KG1 (cell line): ENCODE data around the gene ARID1A.
"Not testable (repeated sequence)": the region's sequence is repeated elsewhere in the genome, so short reads cannot be mapped to it uniquely, and the experiment has no call there.

Experiments
- DNase-seq: peaks from one replicate; lab custom pipeline; 2025; lab: John Stamatoyannopoulos, UW

ARID1A gene

DNA sequence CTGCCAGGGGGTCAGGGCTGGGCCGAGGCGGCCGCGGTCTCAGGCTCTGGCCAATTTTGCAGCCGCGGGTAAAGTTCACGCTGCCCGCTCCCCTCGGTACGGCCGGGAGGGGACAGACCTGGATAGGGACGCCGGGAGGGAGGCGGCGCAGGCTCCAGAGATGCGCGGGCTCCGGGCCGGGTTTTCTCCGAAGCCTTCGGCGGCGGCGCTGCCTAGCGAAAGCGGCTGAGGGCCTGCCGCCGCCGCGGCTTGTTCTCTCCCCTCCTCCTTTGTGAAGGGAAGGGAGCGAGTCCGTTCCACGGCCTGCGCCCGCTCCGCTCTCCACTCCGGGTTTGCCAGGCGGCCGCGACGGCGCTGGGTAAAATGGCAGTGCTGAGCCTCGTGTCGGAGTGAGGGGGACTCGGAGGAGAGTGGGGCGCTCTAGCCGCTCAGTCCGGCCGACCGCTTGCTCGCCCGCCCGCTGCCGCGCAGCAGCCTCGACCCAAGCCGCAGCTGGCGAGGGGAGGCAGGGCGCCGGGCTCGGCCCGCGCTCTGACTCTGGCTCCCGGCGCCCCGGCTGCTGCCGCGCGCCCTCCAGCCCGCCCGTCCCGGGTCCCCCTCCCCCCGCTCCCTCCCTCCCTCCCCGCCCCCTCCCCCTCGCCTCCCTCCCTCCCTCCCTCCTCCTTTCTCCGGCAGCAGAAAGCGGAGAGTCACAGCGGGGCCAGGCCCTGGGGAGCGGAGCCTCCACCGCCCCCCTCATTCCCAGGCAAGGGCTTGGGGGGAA is at the start of gene ARID1A:
Gene ARID1A, plus strand, starts transcription at position 660 of the 763 bp plus-strand sequence. CDS start 389 bp downstream, outside the sequence.
- peak; percentile 89 for DNase-seq

DNA sequence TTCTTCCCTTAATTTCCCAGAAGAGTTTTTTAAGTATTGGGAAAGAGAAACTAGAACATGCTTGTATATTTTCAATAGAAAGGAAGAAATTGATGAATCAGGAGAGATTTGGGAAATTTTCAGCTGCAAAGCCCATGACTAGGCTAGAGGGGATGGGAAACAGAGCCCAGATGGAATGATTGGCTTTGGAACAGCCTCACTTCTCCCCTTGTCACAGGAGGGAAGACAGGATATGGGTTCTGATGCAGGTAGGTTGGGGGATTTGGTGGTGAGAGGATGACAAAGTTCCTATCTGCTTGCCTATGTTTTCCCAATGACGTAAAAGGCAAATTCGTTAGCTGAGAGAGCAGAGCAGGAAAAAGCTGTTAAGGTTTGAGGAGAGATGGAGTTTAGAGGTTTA is 31.0 kb upstream of the ARID1A start:
- no peak for DNase-seq

DNA sequence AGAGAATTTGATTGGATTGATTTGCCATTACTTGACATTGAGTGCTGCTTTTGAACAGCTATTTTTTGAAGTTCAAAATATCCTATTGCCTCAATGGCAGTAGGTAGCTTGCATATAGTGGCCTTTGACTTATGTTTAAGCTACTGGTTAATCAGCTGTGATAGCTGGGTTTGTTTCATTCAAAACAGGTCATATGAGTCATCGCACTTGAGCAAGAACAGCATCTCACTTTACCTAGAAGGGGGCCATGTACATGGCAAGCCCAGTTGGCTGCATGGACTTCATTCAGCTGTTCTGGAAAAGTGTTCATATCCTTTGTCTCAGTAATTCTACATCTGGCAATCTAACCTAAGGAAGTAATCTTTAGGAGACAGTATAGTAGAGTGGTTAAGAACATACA is 29.0 kb upstream of the ARID1A start:
- DNase-seq: no peak

- DNase-seq: not testable (repeated sequence)
Observed at GRCh38 chr1:26668106-26668786, 27.6 kb upstream of the ARID1A start.

DNA sequence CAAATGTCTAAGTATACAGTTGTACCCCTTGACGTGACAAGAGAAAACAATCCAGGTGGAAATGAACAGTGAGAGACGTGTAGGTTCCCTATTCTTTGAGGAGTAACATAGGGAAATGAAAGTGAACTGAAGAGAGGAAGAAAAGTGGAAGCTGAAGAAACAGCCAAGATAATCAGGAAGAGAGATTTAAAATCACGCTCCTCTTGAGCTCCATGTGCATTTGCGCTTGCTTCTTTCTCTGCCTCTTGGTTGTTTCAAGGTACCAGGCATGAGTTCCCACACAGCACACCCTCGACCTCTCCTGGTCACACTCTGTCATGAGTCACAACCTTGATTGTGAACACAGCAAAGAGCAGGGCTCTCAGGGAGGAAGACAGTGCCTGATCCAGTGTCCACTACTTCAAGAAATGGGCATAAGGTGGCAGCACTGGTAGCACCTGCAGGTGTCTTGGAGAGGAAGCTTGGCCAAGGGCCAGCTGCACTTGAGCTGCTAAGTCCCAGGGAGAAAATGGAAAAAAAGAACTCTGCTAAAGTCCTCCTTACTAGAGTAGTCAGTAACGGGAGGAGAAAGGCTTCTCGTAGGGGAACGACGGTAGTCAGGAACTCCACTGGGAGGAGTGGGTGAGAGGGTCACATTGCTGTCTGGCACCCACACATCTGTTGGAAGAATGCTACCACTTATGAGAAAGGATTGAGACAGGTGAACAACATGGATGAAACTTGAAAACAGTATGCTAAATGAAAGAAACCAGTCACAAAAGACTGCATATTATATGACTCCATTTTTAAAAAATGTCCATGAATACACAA is 18.3 kb upstream of the ARID1A start:
- DNase-seq: no peak

DNA sequence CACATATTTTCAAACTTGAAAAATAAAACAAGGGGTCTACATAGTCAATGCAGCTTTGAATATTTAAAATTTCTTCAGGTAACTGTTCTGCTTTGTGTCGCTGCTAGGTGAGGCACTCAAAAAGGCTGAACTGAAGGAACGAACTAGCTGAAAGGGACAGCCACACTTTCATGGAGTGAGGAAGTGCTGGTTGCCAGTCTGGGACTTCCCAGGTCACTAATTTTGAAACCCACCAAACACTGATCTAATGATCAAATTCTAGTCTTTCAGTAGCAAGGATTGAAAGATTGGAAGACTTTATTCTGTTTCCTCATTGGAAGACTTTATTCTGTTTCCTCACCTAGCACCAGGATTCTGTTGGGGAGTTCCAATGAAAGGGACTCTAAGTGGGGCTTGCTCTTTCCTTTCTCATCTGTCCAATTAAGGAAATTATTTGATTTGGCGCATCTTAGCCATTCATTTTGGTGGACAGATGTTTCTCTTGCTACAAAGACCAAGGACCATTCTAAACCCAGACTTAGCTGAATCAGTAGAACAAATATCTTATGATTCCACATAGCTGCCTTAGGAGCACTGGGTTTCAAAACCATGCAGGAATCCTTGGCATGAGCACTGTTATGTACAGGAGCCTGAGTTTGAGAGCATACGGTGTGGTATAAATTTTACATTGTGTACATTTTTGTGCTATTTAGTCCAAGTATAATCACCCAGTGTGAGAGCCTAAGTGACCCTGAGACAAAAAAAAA is 10.9 kb upstream of the ARID1A start:
- no peak for DNase-seq

DNA sequence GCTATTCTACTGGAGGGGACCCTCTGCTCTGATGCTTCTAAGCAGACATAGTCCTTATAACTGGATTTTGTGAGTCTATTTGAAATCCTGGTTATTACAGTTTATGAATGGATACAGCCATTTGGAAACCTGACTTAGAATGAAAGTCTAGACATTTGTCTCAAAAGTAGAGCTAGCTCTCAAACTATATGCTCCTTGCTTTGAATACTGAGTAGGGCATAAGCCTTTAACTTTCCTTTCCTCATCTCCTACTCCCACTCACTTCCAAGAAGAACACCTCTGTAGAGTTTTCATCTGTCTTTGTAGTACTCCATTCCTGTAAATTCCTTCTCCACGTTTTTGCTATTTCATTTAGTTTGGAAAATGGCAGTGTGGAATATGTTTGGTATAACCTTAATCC is 9.0 kb upstream of the ARID1A start:
- DNase-seq: no peak

- no peak for DNase-seq
Observed at GRCh38 chr1:26689504-26689903, 6.3 kb upstream of the ARID1A start.

- no peak for DNase-seq
Observed at GRCh38 chr1:26690157-26690556, 5.7 kb upstream of the ARID1A start.

- DNase-seq: no peak
Observed at GRCh38 chr1:26690576-26691031, 5.2 kb upstream of the ARID1A start.

GRCh38 chr1:26692211-26692792 is 3.5 kb upstream of the ARID1A start:
- peak; percentile 90 for DNase-seq

DNA sequence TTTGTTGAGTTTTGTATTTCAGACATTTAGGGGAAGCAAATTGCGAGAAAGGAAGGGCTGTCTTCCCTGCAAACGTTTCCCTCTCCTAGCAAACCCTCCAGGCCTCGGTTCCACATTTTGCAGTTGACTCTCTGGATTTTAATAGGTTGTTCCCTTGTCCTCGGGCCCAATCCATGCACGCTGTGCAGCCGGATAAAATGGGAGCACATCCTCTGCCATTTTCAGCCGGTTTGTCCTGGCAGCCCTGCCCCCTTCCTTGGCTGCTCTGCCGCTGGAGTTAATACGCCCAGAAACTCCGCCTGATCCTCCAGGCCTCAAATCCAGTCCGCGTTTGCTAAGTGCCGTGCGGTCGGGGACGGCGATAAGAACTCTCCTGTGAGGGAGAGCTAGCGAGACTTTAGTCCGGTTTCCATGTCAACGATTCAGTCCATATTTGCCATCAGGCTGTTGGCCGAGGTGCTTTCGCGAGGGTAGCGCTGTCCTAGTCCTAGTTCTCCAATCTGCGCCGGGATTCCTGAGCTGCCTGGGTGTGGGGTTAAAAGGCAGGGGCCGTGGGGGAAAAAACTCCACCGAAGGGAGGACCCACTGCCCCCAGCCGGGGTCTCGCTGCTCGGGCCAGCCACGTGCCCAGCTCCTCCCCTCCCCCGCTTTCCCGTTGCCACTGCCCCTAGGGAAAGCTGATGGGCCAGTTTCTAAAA is 2.9 kb upstream of the ARID1A start:
- DNase-seq: peak; percentile 87

DNA sequence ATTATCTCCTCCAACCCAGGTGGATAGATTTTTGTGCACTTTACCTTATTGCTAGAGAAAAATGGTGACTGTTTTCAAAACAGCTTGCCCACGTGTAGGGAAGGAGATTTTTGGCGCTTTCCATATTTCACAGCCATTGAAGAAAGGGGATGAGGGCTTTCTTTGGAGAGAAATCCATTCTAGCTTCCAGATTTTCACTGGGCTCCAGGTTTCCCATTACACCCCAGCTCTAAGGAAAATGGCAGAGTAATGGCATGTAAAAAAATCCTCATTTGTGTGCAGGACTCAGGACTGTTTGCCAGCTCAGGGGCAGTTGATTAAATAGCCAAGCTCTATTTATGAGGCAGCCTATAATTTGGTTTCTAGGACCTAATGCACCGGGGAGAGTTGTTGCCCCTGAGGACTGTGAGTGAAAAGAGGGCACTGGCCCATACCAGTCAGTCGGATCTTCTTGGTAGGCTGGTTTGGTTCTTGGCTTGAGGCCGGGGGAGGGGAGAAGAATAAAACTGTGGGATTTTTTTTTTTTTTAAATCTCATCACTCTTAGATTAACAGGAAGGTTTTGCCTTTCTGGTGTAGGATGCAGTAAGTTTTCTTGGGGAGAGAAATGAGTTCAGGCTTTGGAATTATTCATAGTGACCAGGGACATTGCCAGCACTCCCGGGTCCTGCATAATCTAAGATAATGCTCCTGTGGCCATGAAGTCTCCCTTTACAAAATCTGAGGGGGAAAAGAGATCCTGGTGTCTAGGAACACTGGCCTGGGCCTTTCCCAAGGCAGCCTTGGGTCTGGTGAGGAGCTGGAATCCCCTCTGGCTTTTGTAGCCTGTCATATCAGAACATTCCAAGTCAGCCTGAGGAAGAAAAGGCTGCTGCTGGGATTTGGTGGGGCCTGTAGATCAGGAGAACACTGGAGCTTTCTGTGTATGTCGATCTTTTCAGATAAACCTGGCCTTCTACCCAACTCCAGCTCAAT is 1.9 kb upstream of the ARID1A start:
- DNase-seq: no peak

GRCh38 chr1:26694638-26695355 is 1.0 kb upstream of the ARID1A start:
- DNase-seq: peak; percentile 57

DNA sequence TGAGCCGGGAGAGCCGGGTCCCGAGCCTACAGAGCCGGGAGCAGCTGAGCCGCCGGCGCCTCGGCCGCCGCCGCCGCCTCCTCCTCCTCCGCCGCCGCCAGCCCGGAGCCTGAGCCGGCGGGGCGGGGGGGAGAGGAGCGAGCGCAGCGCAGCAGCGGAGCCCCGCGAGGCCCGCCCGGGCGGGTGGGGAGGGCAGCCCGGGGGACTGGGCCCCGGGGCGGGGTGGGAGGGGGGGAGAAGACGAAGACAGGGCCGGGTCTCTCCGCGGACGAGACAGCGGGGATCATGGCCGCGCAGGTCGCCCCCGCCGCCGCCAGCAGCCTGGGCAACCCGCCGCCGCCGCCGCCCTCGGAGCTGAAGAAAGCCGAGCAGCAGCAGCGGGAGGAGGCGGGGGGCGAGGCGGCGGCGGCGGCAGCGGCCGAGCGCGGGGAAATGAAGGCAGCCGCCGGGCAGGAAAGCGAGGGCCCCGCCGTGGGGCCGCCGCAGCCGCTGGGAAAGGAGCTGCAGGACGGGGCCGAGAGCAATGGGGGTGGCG is 371 bp downstream of the ARID1A start:
- no peak for DNase-seq

- no peak for DNase-seq
Observed at GRCh38 chr1:26696654-26697430, 1.0 kb downstream of the ARID1A start.

DNA sequence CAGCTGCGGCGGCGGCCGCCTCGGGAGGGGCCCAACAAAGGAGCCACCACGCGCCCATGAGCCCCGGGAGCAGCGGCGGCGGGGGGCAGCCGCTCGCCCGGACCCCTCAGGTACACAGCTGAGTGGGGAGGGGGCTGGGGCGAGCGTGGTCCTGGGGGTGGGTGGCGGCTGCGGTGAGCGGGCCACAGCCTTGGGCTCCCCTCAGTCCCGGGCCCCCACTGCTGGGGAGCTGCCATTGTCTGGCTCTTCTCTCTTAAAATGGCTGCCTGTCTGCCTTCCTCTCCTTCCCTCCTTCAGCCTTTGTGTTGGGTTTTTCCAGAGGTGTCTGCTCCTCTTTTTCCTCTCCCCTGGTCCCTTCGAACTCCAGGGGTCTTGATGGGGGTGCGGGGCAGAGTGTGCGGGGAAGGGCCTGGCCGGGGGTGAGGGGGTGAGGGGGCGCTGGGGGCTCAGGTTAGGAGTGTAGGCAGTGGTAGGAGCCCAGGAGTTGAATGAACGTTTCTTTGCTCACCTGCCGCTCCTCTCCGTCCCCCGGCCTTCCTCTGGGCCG is 1.7 kb downstream of the ARID1A start:
- no peak for DNase-seq
